ENCODE data around the gene NCOA6.
A peak's percentile ranks its signal among the peaks of the same experiment; 100 is the strongest.
"Not testable (repeated sequence)": the region's sequence is repeated elsewhere in the genome, so short reads cannot be mapped to it uniquely, and the experiment has no call there.

Gene NCOA6

DNA sequence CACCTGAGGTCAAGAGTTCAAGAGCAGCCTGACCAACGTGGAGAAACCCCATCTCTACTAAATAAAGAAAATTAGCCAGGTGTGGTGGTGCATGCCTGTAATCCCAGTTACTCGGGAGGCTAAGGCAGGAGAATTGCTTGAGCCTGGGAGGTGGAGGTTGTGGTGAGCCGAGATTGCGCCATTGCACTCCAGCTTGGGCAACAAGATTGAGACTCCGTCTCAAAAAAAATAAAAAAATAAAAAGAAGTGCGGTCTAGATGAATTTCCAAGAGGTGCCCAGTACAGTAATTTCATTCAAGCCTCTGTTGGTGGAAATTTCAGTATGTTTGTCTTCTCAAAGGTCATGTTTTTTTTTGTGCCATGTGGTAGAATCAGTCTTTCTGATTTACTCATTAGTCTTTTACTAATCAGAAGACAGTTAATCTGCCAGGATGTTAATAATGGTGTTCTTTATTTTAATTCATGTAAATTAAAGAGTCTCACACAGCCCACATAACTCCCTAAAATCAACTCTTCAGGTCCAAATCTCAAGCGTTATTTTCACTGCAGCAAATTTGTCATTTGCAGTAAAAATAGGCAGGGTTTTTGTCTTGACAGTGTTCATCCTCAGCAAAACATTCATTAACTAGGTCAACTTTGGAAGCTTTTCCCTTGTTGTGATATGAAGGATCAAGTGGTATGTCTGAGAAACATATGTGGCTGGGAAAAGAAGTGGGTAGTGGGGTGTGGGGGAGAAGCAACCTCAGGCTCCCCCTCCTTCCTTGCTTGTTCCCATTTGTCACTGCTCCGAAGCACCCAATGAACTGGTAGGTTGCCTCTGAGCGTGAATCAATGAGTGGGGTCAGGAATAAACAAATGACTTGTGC is 108.0 kb downstream of the NCOA6 start:
- no peak for DNase-seq
- WGBS (ENCODE audit: insufficient coverage) = 89% methylated on average over 5 of the region's 9 CpGs
- H3K4me1 ChIP-seq (ENCODE audit: control extremely low read depth in 1 of 4, control insufficient read depth in 4 of 4, insufficient read depth in 4 of 4, low read length in 3 of 4) = peaks cover 0 to 4% (median 0%) of the 10 kb centered on the region in 4 experiments
- no peak overlapping the region for H3K27ac ChIP-seq (ENCODE audit: insufficient read depth in 1 of 2, low read depth in 1 of 2, low read length in 2 of 2, poor library complexity in 1 of 2, severe bottlenecking in 2 of 2)
- H3K4me3 ChIP-seq (ENCODE audit: control insufficient read depth in 1 of 7, extremely low read depth in 1 of 7, insufficient read depth in 4 of 7, low read depth in 2 of 7, low read length in 6 of 7) = no peak overlapping the region
- ChIA-PET POLR2A (interaction anchor here (0.6 kb wide), 1 partner anchor 602 kb away, joined by 4 read pairs; no protein-coding TSS in a partner anchor), CTCF (interaction anchor here (1.1 to 1.3 kb wide), 2 partner anchors 8 to 195 kb away, joined by 3 to 4 read pairs; no protein-coding TSS in a partner anchor)
- H3K27me3 ChIP-seq (replicated peaks in 2 of 5; ENCODE audit: control insufficient read depth in 4 of 5, insufficient read depth in 5 of 5, low read length in 4 of 5) = no peaks in the 10 kb centered on the region
- no peaks in the 10 kb centered on the region for H3K9me3 ChIP-seq (ENCODE audit: control extremely low read depth in 1 of 5, control insufficient read depth in 4 of 5, insufficient read depth in 2 of 5, low read depth in 1 of 5, low read length in 4 of 5)
- peaks cover 5 to 32% (median 14%) of the 10 kb centered on the region in 4 experiments for H3K36me3 ChIP-seq (ENCODE audit: control insufficient read depth in 4 of 4, insufficient read depth in 4 of 4, low read length in 3 of 4)

DNA sequence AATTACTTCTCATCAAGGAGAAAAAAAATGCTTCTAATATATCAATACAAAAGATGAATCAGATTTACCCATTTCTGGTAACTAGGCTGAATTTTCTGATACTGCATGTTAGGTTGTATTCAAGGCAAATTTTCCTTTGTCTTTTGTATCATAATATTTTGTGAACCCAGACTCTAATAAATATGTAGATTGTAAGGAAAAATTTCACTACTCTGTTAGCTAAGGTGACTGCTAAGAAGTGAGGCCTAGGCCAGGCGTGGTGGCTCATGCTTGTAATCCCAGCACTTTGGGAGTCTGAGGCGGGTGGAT is 108.6 kb downstream of the NCOA6 start:
- H3K27me3 ChIP-seq (replicated peaks in 2 of 5; ENCODE audit: control insufficient read depth in 4 of 5, insufficient read depth in 5 of 5, low read length in 4 of 5) = no peaks in the 10 kb centered on the region
- peaks cover 5 to 32% (median 14%) of the 10 kb centered on the region in 4 experiments for H3K36me3 ChIP-seq (ENCODE audit: control insufficient read depth in 4 of 4, insufficient read depth in 4 of 4, low read length in 3 of 4)
- DNase-seq = no peak
- H3K9me3 ChIP-seq (ENCODE audit: control extremely low read depth in 1 of 5, control insufficient read depth in 4 of 5, insufficient read depth in 2 of 5, low read depth in 1 of 5, low read length in 4 of 5) = no peaks in the 10 kb centered on the region
- POLR2A ChIA-PET = interaction anchor here (0.6 kb wide), 1 partner anchor 602 kb away, joined by 4 read pairs; no protein-coding TSS in a partner anchor
- no peak overlapping the region for H3K27ac ChIP-seq (ENCODE audit: insufficient read depth in 1 of 2, low read depth in 1 of 2, low read length in 2 of 2, poor library complexity in 1 of 2, severe bottlenecking in 2 of 2)
- no peak overlapping the region for H3K4me3 ChIP-seq (ENCODE audit: control insufficient read depth in 1 of 7, extremely low read depth in 1 of 7, insufficient read depth in 4 of 7, low read depth in 2 of 7, low read length in 6 of 7)
- peaks cover 0 to 4% (median 0%) of the 10 kb centered on the region in 4 experiments for H3K4me1 ChIP-seq (ENCODE audit: control extremely low read depth in 1 of 4, control insufficient read depth in 4 of 4, insufficient read depth in 4 of 4, low read length in 3 of 4)
- WGBS (ENCODE audit: insufficient coverage) = 90% methylated on average over 2 of the region's 2 CpGs
- CTCF ChIA-PET = interaction anchor here (1.0 to 1.3 kb wide), 3 partner anchors 9 to 194 kb away, joined by 3 to 4 read pairs (median 3); no protein-coding TSS in a partner anchor

GRCh38 chr20:34715384-34715783 is 110.1 kb downstream of the NCOA6 start:
- CTCF ChIA-PET = interaction anchor here (1.3 to 1.4 kb wide), 2 partner anchors 10 to 13 kb away, joined by 3 read pairs; no protein-coding TSS in a partner anchor
- POLR2A ChIA-PET = no interaction called here
- Histone ChIP-seq H3K9me3 (ENCODE audit: control extremely low read depth in 1 of 5, control insufficient read depth in 4 of 5, insufficient read depth in 2 of 5, low read depth in 1 of 5, low read length in 4 of 5) (no peaks in the 10 kb centered on the region), H3K27ac (ENCODE audit: insufficient read depth in 1 of 2, low read depth in 1 of 2, low read length in 2 of 2, poor library complexity in 1 of 2, severe bottlenecking in 2 of 2) (no peak overlapping the region), H3K4me3 (ENCODE audit: control insufficient read depth in 1 of 7, extremely low read depth in 1 of 7, insufficient read depth in 4 of 7, low read depth in 2 of 7, low read length in 6 of 7) (no peak overlapping the region), H3K4me1 (ENCODE audit: control extremely low read depth in 1 of 4, control insufficient read depth in 4 of 4, insufficient read depth in 4 of 4, low read length in 3 of 4) (peaks cover 0 to 8% (median 6%) of the 10 kb centered on the region in 4 experiments), H3K27me3 (replicated peaks in 2 of 5; ENCODE audit: control insufficient read depth in 4 of 5, insufficient read depth in 5 of 5, low read length in 4 of 5) (peaks cover 0 to 5% (median 0%) of the 10 kb centered on the region in 5 experiments), H3K36me3 (ENCODE audit: control insufficient read depth in 4 of 4, insufficient read depth in 4 of 4, low read length in 3 of 4) (peaks cover 5 to 32% (median 14%) of the 10 kb centered on the region in 4 experiments)
- no peak for DNase-seq
- WGBS (ENCODE audit: insufficient coverage) = 96% methylated on average over 4 of the region's 4 CpGs

DNA sequence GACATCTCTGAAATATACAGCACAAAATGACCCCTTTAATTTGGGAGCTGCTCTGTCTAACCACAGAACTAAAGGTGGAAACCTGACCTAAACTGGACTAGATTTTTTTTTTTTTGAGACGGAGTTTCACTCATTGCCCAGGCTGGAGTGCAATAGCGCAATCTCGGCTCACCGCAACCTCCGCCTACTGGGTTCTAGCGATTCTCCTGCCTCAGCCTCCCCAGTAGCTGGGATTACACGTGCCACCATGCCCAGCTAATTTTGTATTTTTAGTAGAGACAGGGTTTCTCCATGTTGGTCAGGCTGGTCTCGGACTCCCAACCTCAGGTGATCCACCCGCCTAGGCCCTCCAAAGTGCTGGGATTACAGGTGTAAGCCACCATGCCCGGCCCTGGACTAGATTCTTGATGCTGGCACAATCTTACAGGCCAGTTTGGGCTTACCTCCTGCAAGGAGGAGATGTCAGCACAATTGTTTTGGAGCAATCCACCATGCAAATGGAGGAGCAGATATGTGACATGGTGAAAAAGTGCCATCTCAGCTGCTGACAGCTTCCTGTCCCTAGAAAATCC is 111.4 kb downstream of the NCOA6 start:
- ChIA-PET POLR2A (interaction anchor here (0.6 to 1.0 kb wide), 2 partner anchors 9 to 311 kb away, joined by 4 to 6 read pairs; partner anchors contain the start of gene TP53INP2), CTCF (interaction anchor here (0.5 to 1.9 kb wide), 8 partner anchors 8 to 772 kb away, joined by 3 to 10 read pairs (median 3); no protein-coding TSS in a partner anchor)
- not testable (repeated sequence) for H3K9me3 ChIP-seq (ENCODE audit: control extremely low read depth in 1 of 5, control insufficient read depth in 4 of 5, insufficient read depth in 2 of 5, low read depth in 1 of 5, low read length in 4 of 5); H3K27ac ChIP-seq (ENCODE audit: insufficient read depth in 1 of 2, low read depth in 1 of 2, low read length in 2 of 2, poor library complexity in 1 of 2, severe bottlenecking in 2 of 2); H3K27me3 ChIP-seq (replicated peaks in 2 of 5; ENCODE audit: control insufficient read depth in 4 of 5, insufficient read depth in 5 of 5, low read length in 4 of 5); DNase-seq; H3K4me3 ChIP-seq (ENCODE audit: control insufficient read depth in 1 of 7, extremely low read depth in 1 of 7, insufficient read depth in 4 of 7, low read depth in 2 of 7, low read length in 6 of 7)
- Histone ChIP-seq H3K36me3 (ENCODE audit: control insufficient read depth in 4 of 4, insufficient read depth in 4 of 4, low read length in 3 of 4) (peaks cover 3 to 29% (median 10%) of the 10 kb centered on the region in 4 experiments), H3K4me1 (ENCODE audit: control extremely low read depth in 1 of 4, control insufficient read depth in 4 of 4, insufficient read depth in 4 of 4, low read length in 3 of 4) (peaks cover 0 to 19% (median 14%) of the 10 kb centered on the region in 4 experiments)
- 97% methylated on average over 5 of the region's 10 CpGs for WGBS (ENCODE audit: insufficient coverage)

DNA sequence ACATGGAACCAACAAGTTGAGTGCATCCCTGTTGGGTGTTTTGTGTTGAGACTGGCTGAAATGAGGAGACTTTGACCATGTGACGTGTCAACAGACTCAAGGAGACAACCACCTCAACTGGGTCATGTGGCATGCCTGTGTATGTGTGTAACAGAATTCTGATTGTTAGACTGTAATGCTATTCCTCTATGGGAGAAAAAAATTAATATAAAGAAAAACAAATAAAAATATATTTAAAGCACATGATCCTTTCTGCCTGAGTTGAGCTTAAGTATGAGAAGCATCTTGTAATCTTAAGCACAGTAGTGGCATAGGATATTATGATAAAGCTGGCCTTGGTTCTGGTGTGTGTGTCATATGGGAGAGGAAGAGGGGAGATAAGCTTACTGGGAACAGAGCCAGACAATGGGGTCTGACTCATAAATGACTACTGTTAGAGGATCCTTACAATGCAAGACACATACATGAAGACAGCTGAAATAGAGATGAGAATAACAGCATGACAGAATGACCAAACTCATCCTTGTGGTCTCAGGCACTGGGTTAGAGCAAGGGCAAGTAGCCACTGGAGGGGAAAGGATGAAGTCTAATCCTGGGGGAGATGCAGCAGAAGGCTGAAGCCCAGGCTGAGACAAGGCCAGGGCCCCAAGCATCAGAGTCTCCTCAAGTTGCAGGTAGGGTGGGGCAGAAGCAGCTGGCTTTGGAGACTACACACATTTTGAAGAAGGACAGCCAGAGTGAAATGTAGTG is 112.1 kb downstream of the NCOA6 start:
- DNase-seq = peak; percentile 84 to 92 (median 90)
- H3K27me3 ChIP-seq (replicated peaks in 2 of 5; ENCODE audit: control insufficient read depth in 4 of 5, insufficient read depth in 5 of 5, low read length in 4 of 5) = peaks cover 0 to 5% (median 0%) of the 10 kb centered on the region in 5 experiments
- no CpG with 5 or more reads among the region's 1 CpG for WGBS (ENCODE audit: insufficient coverage)
- H3K9me3 ChIP-seq (ENCODE audit: control extremely low read depth in 1 of 5, control insufficient read depth in 4 of 5, insufficient read depth in 2 of 5, low read depth in 1 of 5, low read length in 4 of 5) = no peaks in the 10 kb centered on the region
- H3K4me3 ChIP-seq (ENCODE audit: control insufficient read depth in 1 of 7, extremely low read depth in 1 of 7, insufficient read depth in 4 of 7, low read depth in 2 of 7, low read length in 6 of 7) = no peak overlapping the region
- ChIA-PET POLR2A (interaction anchor here (0.6 kb wide), 2 partner anchors 31 to 311 kb away, joined by 6 read pairs; no protein-coding TSS in a partner anchor), CTCF (interaction anchor here (0.5 to 1.9 kb wide), 4 partner anchors 12 to 773 kb away, joined by 3 to 10 read pairs (median 4); no protein-coding TSS in a partner anchor)
- H3K36me3 ChIP-seq (ENCODE audit: control insufficient read depth in 4 of 4, insufficient read depth in 4 of 4, low read length in 3 of 4) = peaks cover 3 to 27% (median 10%) of the 10 kb centered on the region in 4 experiments
- H3K27ac ChIP-seq (ENCODE audit: insufficient read depth in 1 of 2, low read depth in 1 of 2, low read length in 2 of 2, poor library complexity in 1 of 2, severe bottlenecking in 2 of 2) = no peak overlapping the region
- H3K4me1 ChIP-seq (ENCODE audit: control extremely low read depth in 1 of 4, control insufficient read depth in 4 of 4, insufficient read depth in 4 of 4, low read length in 3 of 4) = peaks cover 0 to 23% (median 17%) of the 10 kb centered on the region in 4 experiments

DNA sequence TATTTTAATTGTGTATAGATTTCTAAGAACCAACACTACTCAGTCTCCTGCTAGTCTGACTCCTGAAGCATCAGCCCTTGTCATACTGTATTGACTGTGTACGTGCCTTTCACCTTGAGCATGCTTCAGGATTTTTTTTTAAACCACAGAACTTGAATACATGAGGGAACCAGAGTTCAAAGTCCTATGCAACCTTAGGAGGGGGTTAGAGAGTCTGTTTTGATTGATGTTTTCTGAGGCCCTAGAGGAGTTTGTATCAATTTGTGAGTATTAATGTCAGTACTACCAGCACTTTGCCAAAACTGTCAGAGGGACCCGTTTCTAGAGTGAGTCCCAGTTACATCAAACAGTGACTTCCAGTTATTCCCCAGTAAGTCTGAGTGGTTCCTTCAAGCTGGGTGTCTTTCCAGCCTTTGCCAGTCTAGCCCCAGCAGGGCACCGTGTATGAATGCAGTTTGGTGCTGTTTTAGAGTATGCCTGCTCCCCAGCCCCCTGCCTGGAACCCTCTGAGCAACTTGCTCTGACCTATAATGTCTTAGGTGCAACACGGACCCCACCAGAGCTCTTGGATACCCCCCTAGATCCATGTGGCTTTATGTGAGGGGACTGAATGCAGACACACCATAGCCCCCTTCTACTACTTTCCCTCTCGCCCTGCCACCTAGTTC is 112.8 kb downstream of the NCOA6 start:
- CTCF ChIA-PET = interaction anchor here (0.9 to 1.9 kb wide), 3 partner anchors 12 to 1573 kb away, joined by 3 to 10 read pairs (median 5); no protein-coding TSS in a partner anchor
- peaks cover 0 to 23% (median 18%) of the 10 kb centered on the region in 4 experiments for H3K4me1 ChIP-seq (ENCODE audit: control extremely low read depth in 1 of 4, control insufficient read depth in 4 of 4, insufficient read depth in 4 of 4, low read length in 3 of 4)
- POLR2A ChIA-PET = interaction anchor here (0.6 kb wide), 1 partner anchor 31 kb away, joined by 6 read pairs; no protein-coding TSS in a partner anchor
- peaks cover 0 to 5% (median 0%) of the 10 kb centered on the region in 5 experiments for H3K27me3 ChIP-seq (replicated peaks in 2 of 5; ENCODE audit: control insufficient read depth in 4 of 5, insufficient read depth in 5 of 5, low read length in 4 of 5)
- H3K4me3 ChIP-seq (ENCODE audit: control insufficient read depth in 1 of 7, extremely low read depth in 1 of 7, insufficient read depth in 4 of 7, low read depth in 2 of 7, low read length in 6 of 7) = no peak overlapping the region
- 90% methylated on average over 3 of the region's 5 CpGs for WGBS (ENCODE audit: insufficient coverage)
- H3K36me3 ChIP-seq (ENCODE audit: control insufficient read depth in 4 of 4, insufficient read depth in 4 of 4, low read length in 3 of 4) = peaks cover 3 to 23% (median 8%) of the 10 kb centered on the region in 4 experiments
- no peak overlapping the region for H3K27ac ChIP-seq (ENCODE audit: insufficient read depth in 1 of 2, low read depth in 1 of 2, low read length in 2 of 2, poor library complexity in 1 of 2, severe bottlenecking in 2 of 2)
- no peak for DNase-seq
- H3K9me3 ChIP-seq (ENCODE audit: control extremely low read depth in 1 of 5, control insufficient read depth in 4 of 5, insufficient read depth in 2 of 5, low read depth in 1 of 5, low read length in 4 of 5) = no peaks in the 10 kb centered on the region
